Sigmoid colon (tissue), 7 donors: ENCODE results near the gene CES5A. TPM values are rescaled to one million over a fixed set of nuclear protein-coding genes. Genes with fewer than 3 reads are reported as not detected.
"Not testable (repeated sequence)": the region's sequence is repeated elsewhere in the genome, so short reads cannot be mapped to it uniquely, and the experiment has no call there.

Source experiments
- DNase-seq: peaks from one replicate; pipeline ENCODE4 v3.0.0-alpha.2; 2019
- H3K27ac ChIP-seq, 4 donors: fragments of 200-600 bp; sonication (generic); one replicate each; pipeline ENCODE4 v1.5.1; 2016 to 2019; ENCODE audit warnings: mild to moderate bottlenecking in 1 of 4
- H3K27me3 ChIP-seq, 3 donors: fragments of 200-600 bp; sonication (generic); one replicate each; pipeline ENCODE4 v1.5.1; 2019; ENCODE audit warnings: mild to moderate bottlenecking in 1 of 3
- H3K36me3 ChIP-seq, 4 donors: fragments of 200-600 bp; sonication (generic); one replicate each; pipeline ENCODE4 v1.5.1; 2016 to 2019
- H3K4me1 ChIP-seq, 4 donors: fragments of 200-600 bp; sonication (generic); one replicate each; pipeline ENCODE4 v1.5.1; 2017 to 2019
- H3K4me3 ChIP-seq, 4 donors: fragments of 200-600 bp; sonication (generic); one replicate each; pipeline ENCODE4 v1.5.1; 2017 to 2019; ENCODE audit warnings: mild to moderate bottlenecking in 2 of 4, moderate library complexity in 1 of 4
- H3K9me3 ChIP-seq, 4 donors: fragments of 200-600 bp in 3 of 4; sonication (generic) in 3 of 4; one replicate each; pipeline versions ENCODE4 v1.5.1 to v1.6.1; 2013 to 2019
- CTCF ChIP-seq, 4 experiments: fragments of 450-650 bp in 3 of 4; fragments of 200-600 bp in 1 of 4; IDR thresholded peaks; one replicate each; pipeline ENCODE4 v1.5.1; 2016 to 2019; ENCODE audit warnings: antibody characterized with exemption in 4 of 4, mild to moderate bottlenecking in 3 of 4, moderate library complexity in 2 of 4
- EP300 ChIP-seq, 4 donors: sonication (generic); formaldehyde crosslinking; IDR thresholded peaks; one replicate each; pipeline ENCODE4 v1.6.1; 2017; ENCODE audit warnings: antibody characterized with exemption in 4 of 4
- POLR2A ChIP-seq, 2 donors: fragments of 450-650 bp; IDR thresholded peaks; one replicate each; pipeline ENCODE4 v1.6.1; 2016; ENCODE audit warnings: antibody characterized with exemption in 2 of 2, mild to moderate bottlenecking in 2 of 2, moderate library complexity in 2 of 2
- POLR2AphosphoS5 ChIP-seq, 4 donors: sonication (generic); formaldehyde crosslinking; IDR thresholded peaks; one replicate each; pipeline ENCODE4 v1.6.1; 2017; ENCODE audit warnings: antibody characterized with exemption in 4 of 4
- WGBS, 2 donors: extraction: QIAGEN DNeasy Blood & Tissue Kit; methylation state at CpG; one replicate each; pipeline ENCODE4 v1.1.7; 2013; 5-methylcytosine and 5-hydroxymethylcytosine counted together
- intact Hi-C: fragments of 100-400 bp; cut with DNase I; formaldehyde crosslinking; loops from one replicate; pipeline ENCODE4 v1.15.1; 2023
- polyA plus RNA-seq, 3 donors: library from polyadenylated mRNA; stranded (reverse); fragments of 200-250 nt; gene quantifications; one replicate each; pipeline ENCODE4 v1.2.3, GENCODE V29; 2013
- total RNA-seq, 4 donors: library from RNA; depleted of rRNA; stranded (reverse); fragments of >200 nt; gene quantifications; one replicate each; pipeline ENCODE4 v1.1.0, GENCODE V29; 2016
- donor health status: healthy with polysubstance abuse.
- donor health status: Bipolar disorder and iron deficiency.
- donor health status: healthy.

CES5A gene
- total and polyA plus RNA-seq, 7 donors, result not detected

GRCh38 chr16:55872130-55872529 lies 3.0 kb downstream of the CES5A start:
- TF ChIP-seq EP300 (IDR thresholded peaks at IDR 0.05), result no peak
- no peak for TF ChIP-seq POLR2A (IDR thresholded peaks at IDR 0.05)
- TF ChIP-seq CTCF (IDR thresholded peaks at IDR 0.05), result no peak
- no peak for TF ChIP-seq POLR2AphosphoS5 (IDR thresholded peaks at IDR 0.05)
- 82 to 92% methylated on average over 7 of the region's 7 CpGs for WGBS, 2 donors

GRCh38 chr16:55871411-55872038 lies 3.6 kb downstream of the CES5A start:
- TF ChIP-seq EP300 (IDR thresholded peaks at IDR 0.05) (no peak), POLR2AphosphoS5 (IDR thresholded peaks at IDR 0.05) (no peak), POLR2A (IDR thresholded peaks at IDR 0.05) (no peak), CTCF (IDR thresholded peaks at IDR 0.05) (no peak)
- no peak overlapping the region for H3K27ac ChIP-seq
- no peaks in the 10 kb centered on the region for H3K4me1 ChIP-seq
- H3K9me3 ChIP-seq, result no peaks in the 10 kb centered on the region
- no peak for DNase-seq
- intact Hi-C loops, result no loop called here
- no peaks in the 10 kb centered on the region for H3K36me3 ChIP-seq
- no peaks in the 10 kb centered on the region for H3K27me3 ChIP-seq
- H3K4me3 ChIP-seq, result no peak overlapping the region
- 65 to 82% methylated on average over 10 of the region's 10 CpGs for WGBS, 2 donors

More at GRCh38 chr16:55872130-55872529, 3.0 kb downstream of the CES5A start:
- Histone ChIP-seq H3K27me3 (no peaks in the 10 kb centered on the region), H3K27ac (no peak overlapping the region), H3K4me3 (no peak overlapping the region), H3K4me1 (no peaks in the 10 kb centered on the region), H3K9me3 (no peaks in the 10 kb centered on the region), H3K36me3 (no peaks in the 10 kb centered on the region)
- intact Hi-C loops, result no loop called here
- no peak for DNase-seq

- no peak overlapping the region for H3K27ac ChIP-seq
These were observed 6.2 kb downstream of the CES5A start for GRCh38 chr16:55868980-55869379.

GRCh38 chr16:55868137-55868536 lies 7.0 kb downstream of the CES5A start:
- TF ChIP-seq EP300 (IDR thresholded peaks at IDR 0.05) (no peak), POLR2A (IDR thresholded peaks at IDR 0.05) (no peak), POLR2AphosphoS5 (IDR thresholded peaks at IDR 0.05) (no peak), CTCF (IDR thresholded peaks at IDR 0.05) (no peak)
- H3K9me3 ChIP-seq, result no peaks in the 10 kb centered on the region

More at GRCh38 chr16:55868980-55869379, 6.2 kb downstream of the CES5A start:
- TF ChIP-seq POLR2A (IDR thresholded peaks at IDR 0.05) (no peak), EP300 (IDR thresholded peaks at IDR 0.05) (no peak), POLR2AphosphoS5 (IDR thresholded peaks at IDR 0.05) (no peak), CTCF (IDR thresholded peaks at IDR 0.05) (no peak)
- WGBS, 2 donors, result 80 to 84% methylated on average over 7 of the region's 7 CpGs
- Histone ChIP-seq H3K4me3 (no peak overlapping the region), H3K4me1 (no peaks in the 10 kb centered on the region), H3K27me3 (no peaks in the 10 kb centered on the region), H3K36me3 (no peaks in the 10 kb centered on the region), H3K9me3 (no peaks in the 10 kb centered on the region)
- intact Hi-C loops, result no loop called here
- no peak for DNase-seq

GRCh38 chr16:55861288-55861687 lies 13.9 kb downstream of the CES5A start:
- 78 to 79% methylated on average over 4 of the region's 4 CpGs for WGBS, 2 donors
- no peak for DNase-seq
- Histone ChIP-seq H3K4me3 (no peak overlapping the region), H3K36me3 (no peaks in the 10 kb centered on the region), H3K27ac (no peak overlapping the region), H3K4me1 (no peaks in the 10 kb centered on the region), H3K9me3 (no peaks in the 10 kb centered on the region), H3K27me3 (peaks cover 0 to 10% (median 0%) of the 10 kb centered on the region in 3 donors)
- TF ChIP-seq CTCF (IDR thresholded peaks at IDR 0.05) (no peak), POLR2AphosphoS5 (IDR thresholded peaks at IDR 0.05) (no peak), EP300 (IDR thresholded peaks at IDR 0.05) (no peak), POLR2A (IDR thresholded peaks at IDR 0.05) (no peak)
- intact Hi-C loops, result no loop called here

More at GRCh38 chr16:55868137-55868536, 7.0 kb downstream of the CES5A start:
- DNase-seq, result no peak
- WGBS, 2 donors, result 82 to 86% methylated on average over 2 of the region's 2 CpGs
- Histone ChIP-seq H3K36me3 (no peaks in the 10 kb centered on the region), H3K27me3 (peaks cover 0 to 8% (median 0%) of the 10 kb centered on the region in 3 donors), H3K4me3 (no peak overlapping the region), H3K27ac (no peak overlapping the region), H3K4me1 (no peaks in the 10 kb centered on the region)
- intact Hi-C loops, result no loop called here

- intact Hi-C loops, H3K4me3 ChIP-seq, H3K9me3 ChIP-seq, H3K36me3 ChIP-seq, H3K27me3 ChIP-seq, H3K27ac ChIP-seq, H3K4me1 ChIP-seq, DNase-seq: not testable (repeated sequence)
- WGBS, 2 donors, result 74 to 88% methylated on average over 1 of the region's 1 CpG
These were observed 17.5 kb downstream of the CES5A start for GRCh38 chr16:55857650-55858049.
